ENCODE measurements around the gene HS2ST1. TPM values are rescaled to one million over a fixed set of nuclear protein-coding genes. Genes with fewer than 3 reads are reported as not detected.
A peak's percentile ranks its signal among the peaks of the same experiment; 100 is the strongest.
"Not testable (repeated sequence)": the region's sequence is repeated elsewhere in the genome, so short reads cannot be mapped to it uniquely, and the experiment has no call there.

HS2ST1 gene
- total and polyA plus RNA-seq, 2 experiments from 2014 or later = 6.7 to 17.1 TPM

DNA sequence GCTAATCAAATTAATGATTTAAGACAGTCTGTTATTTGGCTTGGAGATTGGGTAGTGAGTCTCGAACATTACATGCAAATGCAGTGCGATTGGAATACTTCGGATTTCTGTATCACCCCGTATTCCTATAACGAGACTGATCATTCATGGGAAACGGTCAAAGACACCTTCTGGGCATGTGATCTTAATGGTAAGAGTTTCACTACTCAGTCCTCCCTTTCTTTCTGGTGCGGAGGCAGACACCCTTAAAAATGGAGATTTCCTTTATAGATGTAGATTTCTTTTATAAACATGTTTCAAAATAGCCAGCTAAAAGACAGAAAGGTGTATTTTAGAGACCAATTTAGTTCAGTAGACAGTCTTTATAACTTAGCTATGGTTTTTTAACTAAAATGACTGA is 74.4 kb downstream of the HS2ST1 start (continued):
- TF ChIP-seq CTCF (conservative IDR thresholded peaks at IDR 0.05; ENCODE audit: low read depth in 2 of 2) (no peak), STAT1 (IDR thresholded peaks at IDR 0.05; ENCODE audit: unreplicated experiment) (no peak), ZNF331 (CRISPR knock-in tag; IDR thresholded peaks at IDR 0.05; ENCODE audit: low read depth) (no peak), NANOG (IDR thresholded peaks at IDR 0.05; ENCODE audit: borderline replicate concordance) (no peak), CREB1 (CRISPR knock-in tag; IDR thresholded peaks at IDR 0.05; ENCODE audit: low read depth) (no peak)

DNA sequence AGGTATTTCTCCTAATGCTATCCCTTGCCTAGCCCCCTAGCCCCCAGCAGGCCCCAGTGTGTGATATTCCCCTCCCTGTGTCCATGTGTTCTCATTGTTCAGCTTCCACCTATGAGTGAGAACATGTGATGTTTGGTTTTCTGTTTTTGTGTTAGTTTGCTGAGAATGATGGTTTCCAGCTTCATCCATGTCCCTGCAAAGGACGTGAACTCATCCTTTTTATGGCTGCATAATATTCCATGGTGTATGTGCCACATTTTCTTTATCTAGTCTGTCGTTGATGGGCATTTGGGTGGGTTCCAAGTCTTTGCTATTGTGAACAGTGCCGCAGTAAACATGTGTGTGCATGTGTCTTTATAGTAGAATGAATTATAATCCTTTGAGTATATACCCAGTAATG is 75.3 kb downstream of the HS2ST1 start:
- not testable (repeated sequence) for H3K4me3 Mint-ChIP-seq
- peaks cover 22% of the 10 kb centered on the region for H3K4me1 Mint-ChIP-seq

GRCh38 chr1:86990826-86991225 is 76.4 kb downstream of the HS2ST1 start:
- Histone ChIP-seq H3K4me3 (no peak overlapping the region), H3K27ac (ENCODE audit: low read depth) (peak overlapping the region; percentile 13; the same call in 1 of the 2 replicates), H3K4me1 (ENCODE audit: insufficient read depth) (peaks cover 10% of the 10 kb centered on the region), H3K4me2 (no peak overlapping the region; the same call in 1 of the 2 replicates), H2AFZ (no peak overlapping the region), H3K36me3 (ENCODE audit: insufficient read depth) (no peaks in the 10 kb centered on the region), H3K79me2 (replicated peaks; ENCODE audit: insufficient read depth) (peaks cover 66% of the 10 kb centered on the region), H3K9me2 (ENCODE audit: insufficient read depth) (no peaks in the 10 kb centered on the region), H4K20me1 (replicated peaks; ENCODE audit: insufficient read depth) (peaks cover 11% of the 10 kb centered on the region), H3K27me3 (ENCODE audit: insufficient read depth) (no peaks in the 10 kb centered on the region), H3F3A (replicated peaks; ENCODE audit: low read depth) (no peaks in the 10 kb centered on the region)
- H3K9me3 Mint-ChIP-seq = no peaks in the 10 kb centered on the region
- H3K27me3 Mint-ChIP-seq (ENCODE audit: insufficient read depth, low read depth, poor library complexity) = peaks cover 3% of the 10 kb centered on the region
- DNase-seq (ENCODE audit: low spot score) = no peak
- H3K4me3 Mint-ChIP-seq = no peak overlapping the region
- no peaks in the 10 kb centered on the region; the same call in 2 of the 3 replicates for H3K36me3 Mint-ChIP-seq (ENCODE audit: low read depth)
- H3K4me1 Mint-ChIP-seq = peaks cover 28% of the 10 kb centered on the region
- ATAC-seq = no peak
- H3K27ac Mint-ChIP-seq = no peak overlapping the region
- TF ChIP-seq JUNB (IDR thresholded peaks at IDR 0.05; ENCODE audit: unreplicated experiment) (no peak), CREB1 (CRISPR knock-in tag; IDR thresholded peaks at IDR 0.05; ENCODE audit: low read depth) (no peak), ETS1 (IDR thresholded peaks at IDR 0.05) (no peak), NANOG (IDR thresholded peaks at IDR 0.05; ENCODE audit: borderline replicate concordance) (no peak), EZH2 (IDR thresholded peaks at IDR 0.05; ENCODE audit: low read depth, unreplicated experiment) (no peak), EZH2phosphoT487 (IDR thresholded peaks at IDR 0.05; ENCODE audit: unreplicated experiment) (no peak), STAT1 (IDR thresholded peaks at IDR 0.05; ENCODE audit: unreplicated experiment) (no peak), ZNF114 (CRISPR knock-in tag; IDR thresholded peaks at IDR 0.05) (no peak), POLR2AphosphoS5 (IDR thresholded peaks at IDR 0.05; ENCODE audit: low read depth) (no peak), CTCF (conservative IDR thresholded peaks at IDR 0.05; ENCODE audit: low read depth in 2 of 2) (no peak)
- TF ChIP-seq, protein P1, sequence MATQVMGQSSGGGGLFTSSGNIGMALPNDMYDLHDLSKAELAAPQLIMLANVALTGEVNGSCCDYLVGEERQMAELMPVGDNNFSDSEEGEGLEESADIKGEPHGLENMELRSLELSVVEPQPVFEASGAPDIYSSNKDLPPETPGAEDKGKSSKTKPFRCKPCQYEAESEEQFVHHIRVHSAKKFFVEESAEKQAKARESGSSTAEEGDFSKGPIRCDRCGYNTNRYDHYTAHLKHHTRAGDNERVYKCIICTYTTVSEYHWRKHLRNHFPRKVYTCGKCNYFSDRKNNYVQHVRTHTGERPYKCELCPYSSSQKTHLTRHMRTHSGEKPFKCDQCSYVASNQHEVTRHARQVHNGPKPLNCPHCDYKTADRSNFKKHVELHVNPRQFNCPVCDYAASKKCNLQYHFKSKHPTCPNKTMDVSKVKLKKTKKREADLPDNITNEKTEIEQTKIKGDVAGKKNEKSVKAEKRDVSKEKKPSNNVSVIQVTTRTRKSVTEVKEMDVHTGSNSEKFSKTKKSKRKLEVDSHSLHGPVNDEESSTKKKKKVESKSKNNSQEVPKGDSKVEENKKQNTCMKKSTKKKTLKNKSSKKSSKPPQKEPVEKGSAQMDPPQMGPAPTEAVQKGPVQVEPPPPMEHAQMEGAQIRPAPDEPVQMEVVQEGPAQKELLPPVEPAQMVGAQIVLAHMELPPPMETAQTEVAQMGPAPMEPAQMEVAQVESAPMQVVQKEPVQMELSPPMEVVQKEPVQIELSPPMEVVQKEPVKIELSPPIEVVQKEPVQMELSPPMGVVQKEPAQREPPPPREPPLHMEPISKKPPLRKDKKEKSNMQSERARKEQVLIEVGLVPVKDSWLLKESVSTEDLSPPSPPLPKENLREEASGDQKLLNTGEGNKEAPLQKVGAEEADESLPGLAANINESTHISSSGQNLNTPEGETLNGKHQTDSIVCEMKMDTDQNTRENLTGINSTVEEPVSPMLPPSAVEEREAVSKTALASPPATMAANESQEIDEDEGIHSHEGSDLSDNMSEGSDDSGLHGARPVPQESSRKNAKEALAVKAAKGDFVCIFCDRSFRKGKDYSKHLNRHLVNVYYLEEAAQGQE (IDR thresholded peaks at IDR 0.05; ENCODE audit: unreplicated experiment) = no peak

More for the DNA sequence above, 75.3 kb downstream of the HS2ST1 start:
- not testable (repeated sequence) for H3K4me3 ChIP-seq; H3F3A ChIP-seq (replicated peaks; ENCODE audit: low read depth); H3K27ac ChIP-seq (ENCODE audit: low read depth); H3K27ac Mint-ChIP-seq; H3K4me1 ChIP-seq (ENCODE audit: insufficient read depth); H3K27me3 ChIP-seq (ENCODE audit: insufficient read depth); H3K36me3 Mint-ChIP-seq (ENCODE audit: low read depth); H3K4me2 ChIP-seq; H3K27me3 Mint-ChIP-seq (ENCODE audit: insufficient read depth, low read depth, poor library complexity); H2AFZ ChIP-seq; H3K9me3 Mint-ChIP-seq; DNase-seq (ENCODE audit: low spot score); H3K36me3 ChIP-seq (ENCODE audit: insufficient read depth); H3K9me2 ChIP-seq (ENCODE audit: insufficient read depth); ATAC-seq
- peaks cover 11% of the 10 kb centered on the region for H4K20me1 ChIP-seq (replicated peaks; ENCODE audit: insufficient read depth)
- H3K79me2 ChIP-seq (replicated peaks; ENCODE audit: insufficient read depth) = peaks cover 59% of the 10 kb centered on the region
